NCI-H2107 treated with DMSO at 0.1 percent for 48 hours (cell line): ENCODE measurements around the gene SMARCA2.

ENCODE experiments used
- DNase-seq: peaks from one replicate; lab custom pipeline; 2025; ENCODE audit not compliant: unreplicated experiment; lab: John Stamatoyannopoulos, UW

The SMARCA2 gene

GRCh38 chr9:2015581-2016407, 647 bp downstream of the SMARCA2 start:
- peak; percentile 9 for DNase-seq

GRCh38 chr9:2016408-2017330, 1.5 kb downstream of the SMARCA2 start:
- DNase-seq, result no peak

- no peak for DNase-seq
Observed at GRCh38 chr9:2017331-2018161, 2.4 kb downstream of the SMARCA2 start.

- no peak for DNase-seq
Observed at GRCh38 chr9:2018162-2018643, 3.1 kb downstream of the SMARCA2 start.

- DNase-seq, result no peak
Observed at GRCh38 chr9:2018764-2019558, 3.8 kb downstream of the SMARCA2 start.

GRCh38 chr9:2019723-2020122, 4.6 kb downstream of the SMARCA2 start:
- no peak for DNase-seq

- no peak for DNase-seq
Observed at GRCh38 chr9:2021731-2022130, 6.6 kb downstream of the SMARCA2 start.

- DNase-seq, result no peak
Observed at GRCh38 chr9:2022560-2022959, 7.4 kb downstream of the SMARCA2 start.

- no peak for DNase-seq
Observed at GRCh38 chr9:2023042-2023441, 7.9 kb downstream of the SMARCA2 start.

- DNase-seq, result no peak
Observed at GRCh38 chr9:2023532-2023931, 8.4 kb downstream of the SMARCA2 start.

- DNase-seq, result no peak
Observed at GRCh38 chr9:2024888-2025782, 10.0 kb downstream of the SMARCA2 start.

GRCh38 chr9:2026220-2026997, 11.3 kb downstream of the SMARCA2 start:
- DNase-seq, result no peak

- no peak for DNase-seq
Observed at GRCh38 chr9:2027543-2028160, 12.5 kb downstream of the SMARCA2 start.

- DNase-seq, result no peak
Observed at GRCh38 chr9:2028888-2029287, 13.7 kb downstream of the SMARCA2 start.

- DNase-seq, result no peak
Observed at GRCh38 chr9:2029666-2030170, 14.6 kb downstream of the SMARCA2 start.

GRCh38 chr9:2032234-2032633, 17.1 kb downstream of the SMARCA2 start:
- no peak for DNase-seq

- DNase-seq, result no peak
Observed at GRCh38 chr9:2036844-2037243, 21.7 kb downstream of the SMARCA2 start.
